Coronary artery (tissue), 2 donors: Measurements from ENCODE around the gene MTERF2.

Source experiments
- DNase-seq: peaks from one replicate; pipeline ENCODE4 v3.0.0-alpha.2; 2017; ENCODE audit warnings: low spot score
- H3K27ac ChIP-seq, 2 donors: fragments of 200-600 bp; sonication (generic); one replicate each; pipeline ENCODE4 v1.5.1; 2016 to 2019
- H3K4me3 ChIP-seq: fragments of 200-600 bp; sonication (generic); 2 replicates; pipeline ENCODE4 v1.5.1; 2016; ENCODE audit warnings: mild to moderate bottlenecking, moderate library complexity
- CTCF ChIP-seq: fragments of 200-600 bp; sonication (generic); IDR thresholded peaks from one replicate; pipeline ENCODE4 v1.5.1; 2019; ENCODE audit warnings: antibody characterized with exemption

Gene MTERF2

GRCh38 chr12:106978035-106978800, 8.7 kb downstream of the MTERF2 start:
- no peak for TF ChIP-seq CTCF
- no peak overlapping the region for H3K27ac ChIP-seq
- H3K4me3 ChIP-seq: no peak overlapping the region
- no peak for DNase-seq

DNA sequence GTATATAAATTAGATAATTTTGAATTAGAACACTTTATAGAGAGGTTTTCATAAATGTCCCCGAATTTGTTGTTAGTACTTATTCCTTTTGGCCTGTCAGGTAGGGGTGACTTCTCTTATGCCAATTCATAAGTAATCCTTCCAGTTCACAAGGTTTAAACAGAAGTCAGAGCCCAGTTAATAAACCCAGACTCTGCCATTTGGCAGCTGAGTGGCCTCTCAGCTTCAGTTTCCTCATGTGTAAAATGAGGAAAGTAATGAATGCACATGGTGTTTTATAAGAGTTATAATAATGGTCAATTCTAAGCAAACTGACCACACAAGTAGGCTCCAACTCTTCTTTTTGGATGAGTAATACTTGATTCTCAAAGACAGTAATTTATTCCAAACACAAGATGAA, 10.3 kb downstream of the MTERF2 start:
- no peak for DNase-seq
- peak overlapping the region; percentile 17 to 36 for H3K27ac ChIP-seq
- H3K4me3 ChIP-seq: no peak overlapping the region
- TF ChIP-seq CTCF: no peak

GRCh38 chr12:106975993-106976658, 10.8 kb downstream of the MTERF2 start:
- TF ChIP-seq CTCF: no peak
- Histone ChIP-seq H3K27ac (peak overlapping the region; percentile 17 to 47), H3K4me3 (no peak overlapping the region)
- DNase-seq: no peak

- no peak for DNase-seq
- Histone ChIP-seq H3K27ac (no peak overlapping the region), H3K4me3 (no peak overlapping the region)
- TF ChIP-seq CTCF: no peak
Observed at GRCh38 chr12:106975098-106975497, 11.8 kb downstream of the MTERF2 start.

- no peak overlapping the region for H3K4me3 ChIP-seq
- H3K27ac ChIP-seq: no peak overlapping the region
- TF ChIP-seq CTCF: no peak
- DNase-seq: no peak
Observed at GRCh38 chr12:106974511-106974910, 12.4 kb downstream of the MTERF2 start.

- no peak overlapping the region for H3K27ac ChIP-seq
- no peak for TF ChIP-seq CTCF
- H3K4me3 ChIP-seq: no peak overlapping the region
- DNase-seq: no peak
Observed at GRCh38 chr12:106973545-106973944, 13.4 kb downstream of the MTERF2 start.

- no peak for DNase-seq
- Histone ChIP-seq H3K27ac (no peak overlapping the region), H3K4me3 (no peak overlapping the region)
- no peak for TF ChIP-seq CTCF
Observed at GRCh38 chr12:106971065-106971464, 15.9 kb downstream of the MTERF2 start.
